GM10266 (cell line): ENCODE measurements around the gene NPAS3.

Experiments
- DNase-seq: peaks from one replicate; pipeline ENCODE4 v3.0.0; 2012; ENCODE audit errors: extremely low spot score
- TF ChIP-seq, protein P1 (sequence below): IDR thresholded peaks from 2 replicates; pipeline ENCODE4 v1.5.1; 2012; ENCODE audit warnings: mild to moderate bottlenecking, low read depth; ENCODE audit not compliant: control insufficient read depth, insufficient read depth; ENCODE audit errors: missing control alignments

NPAS3 gene

GRCh38 chr14:33461036-33461435 lies 522.4 kb downstream of the NPAS3 start:
- TF ChIP-seq, protein P1, sequence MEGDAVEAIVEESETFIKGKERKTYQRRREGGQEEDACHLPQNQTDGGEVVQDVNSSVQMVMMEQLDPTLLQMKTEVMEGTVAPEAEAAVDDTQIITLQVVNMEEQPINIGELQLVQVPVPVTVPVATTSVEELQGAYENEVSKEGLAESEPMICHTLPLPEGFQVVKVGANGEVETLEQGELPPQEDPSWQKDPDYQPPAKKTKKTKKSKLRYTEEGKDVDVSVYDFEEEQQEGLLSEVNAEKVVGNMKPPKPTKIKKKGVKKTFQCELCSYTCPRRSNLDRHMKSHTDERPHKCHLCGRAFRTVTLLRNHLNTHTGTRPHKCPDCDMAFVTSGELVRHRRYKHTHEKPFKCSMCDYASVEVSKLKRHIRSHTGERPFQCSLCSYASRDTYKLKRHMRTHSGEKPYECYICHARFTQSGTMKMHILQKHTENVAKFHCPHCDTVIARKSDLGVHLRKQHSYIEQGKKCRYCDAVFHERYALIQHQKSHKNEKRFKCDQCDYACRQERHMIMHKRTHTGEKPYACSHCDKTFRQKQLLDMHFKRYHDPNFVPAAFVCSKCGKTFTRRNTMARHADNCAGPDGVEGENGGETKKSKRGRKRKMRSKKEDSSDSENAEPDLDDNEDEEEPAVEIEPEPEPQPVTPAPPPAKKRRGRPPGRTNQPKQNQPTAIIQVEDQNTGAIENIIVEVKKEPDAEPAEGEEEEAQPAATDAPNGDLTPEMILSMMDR = no peak
- no peak for DNase-seq

DNA sequence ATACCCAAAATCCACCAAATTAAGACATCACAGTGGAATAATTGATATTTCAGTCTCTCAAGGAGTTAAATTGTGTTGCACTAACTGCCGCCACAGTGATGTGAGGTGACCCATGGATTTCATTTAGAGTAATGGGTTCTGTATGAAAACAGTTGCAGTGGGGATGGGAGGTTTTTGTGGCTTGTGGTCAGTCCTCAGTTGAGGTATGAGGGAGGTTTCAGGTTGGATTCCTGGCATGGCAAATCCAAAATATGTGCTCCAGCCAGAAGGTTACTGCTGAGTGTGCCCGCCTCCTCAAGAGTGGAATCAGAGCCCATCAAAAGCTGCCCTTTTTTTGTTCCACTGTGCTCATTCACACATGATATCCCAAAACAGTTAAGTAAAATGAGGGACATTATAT lies 525.1 kb downstream of the NPAS3 start:
- DNase-seq = no peak
- TF ChIP-seq, protein P1 = no peak

DNA sequence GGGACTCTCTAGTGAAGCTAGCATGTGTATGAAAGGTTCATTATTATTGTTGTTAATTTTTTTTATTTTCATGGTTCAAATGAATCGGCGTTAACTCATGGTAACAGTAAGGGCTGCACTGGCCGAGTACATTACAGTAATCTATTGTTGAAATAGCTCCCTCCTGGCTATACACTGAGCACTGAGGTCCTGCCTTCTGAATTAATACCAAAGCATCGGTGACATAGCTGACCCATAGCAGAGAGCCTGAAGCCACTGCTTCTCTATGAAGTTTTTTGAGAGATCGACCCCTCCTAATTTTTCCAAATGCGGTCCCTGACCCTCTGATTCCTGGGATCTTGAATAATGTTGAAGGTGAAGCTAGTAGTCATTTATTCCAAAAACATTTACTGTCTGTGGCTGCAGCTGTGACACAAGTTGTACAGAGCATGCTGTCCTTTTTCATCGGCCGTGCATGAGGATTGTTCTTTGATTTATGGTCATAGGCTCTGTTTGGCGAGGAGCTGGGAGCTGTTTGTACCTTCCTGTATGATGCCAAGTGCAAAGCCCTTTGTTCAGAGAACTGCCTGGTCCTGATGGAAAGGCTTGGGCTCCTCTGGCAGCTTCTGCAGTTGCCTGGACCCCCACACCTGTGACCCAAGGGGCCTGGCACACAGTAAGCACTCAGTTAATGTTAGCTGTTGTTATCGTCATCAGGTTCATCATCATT lies 525.7 kb downstream of the NPAS3 start:
- DNase-seq = no peak
- TF ChIP-seq, protein P1 = no peak

- no peak for DNase-seq
- TF ChIP-seq, protein P1 = no peak
These were observed 527.4 kb downstream of the NPAS3 start for GRCh38 chr14:33465846-33466700.

DNA sequence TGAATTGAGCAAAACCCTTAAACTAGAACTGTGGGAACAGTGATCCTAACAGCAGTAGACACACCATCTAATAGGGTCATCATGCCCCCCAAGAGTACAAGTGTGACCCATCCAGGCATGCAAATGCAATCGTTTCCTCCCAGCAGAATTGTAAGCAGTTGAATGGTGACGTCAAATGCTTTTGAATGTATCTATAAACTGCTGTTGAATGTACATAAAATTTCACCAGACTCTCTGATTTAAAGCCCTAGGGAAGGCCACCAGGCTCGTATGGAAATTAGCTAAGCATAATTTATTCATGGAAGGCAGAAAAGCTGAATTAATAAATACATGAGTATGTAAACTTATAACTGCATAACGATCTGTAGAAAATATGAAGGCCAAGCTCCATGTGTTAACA lies 529.3 kb downstream of the NPAS3 start:
- no peak for DNase-seq
- TF ChIP-seq, protein P1 = no peak

DNA sequence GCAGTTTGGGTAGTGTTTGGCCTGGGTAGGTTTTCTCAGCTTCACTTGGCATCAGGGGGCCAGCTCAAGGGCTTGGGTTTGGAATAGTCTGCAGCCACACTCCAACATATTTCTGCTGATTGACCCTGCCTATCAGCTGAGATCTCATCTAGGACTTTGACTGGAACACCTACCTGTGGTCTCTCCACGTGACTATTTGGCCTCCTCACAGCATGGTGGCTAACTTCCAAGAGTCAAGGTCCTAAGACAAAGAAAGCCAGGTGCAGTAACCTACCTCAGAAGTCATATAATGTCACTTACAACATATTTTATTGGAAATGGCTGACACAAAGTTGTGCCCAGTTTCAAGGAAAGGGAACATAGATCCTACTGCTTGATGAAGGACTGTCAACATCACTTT lies 531.2 kb downstream of the NPAS3 start:
- DNase-seq = no peak
- TF ChIP-seq, protein P1 = no peak

DNA sequence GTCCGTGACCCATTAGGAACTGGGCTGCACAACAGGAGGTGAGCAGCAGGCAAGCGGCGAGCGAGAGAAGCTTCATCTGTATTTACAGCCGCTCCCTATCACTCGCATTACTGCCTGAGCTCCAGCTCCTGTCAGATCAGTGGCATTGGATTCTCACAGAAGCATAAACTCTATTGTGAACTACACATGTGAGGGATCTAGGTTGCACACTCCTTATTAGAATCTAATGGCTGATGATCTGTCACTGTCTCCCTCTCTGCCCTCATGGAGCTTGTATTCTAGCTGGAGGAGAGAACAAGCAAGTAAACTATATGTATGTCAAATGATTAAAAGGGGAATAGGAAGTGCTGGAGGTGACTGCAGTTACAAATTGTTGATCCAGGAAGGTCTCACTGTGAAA lies 533.1 kb downstream of the NPAS3 start:
- TF ChIP-seq, protein P1 = no peak
- DNase-seq = no peak
